Measurements from ENCODE around the gene RCSD1. TPM values are rescaled to one million over a fixed set of nuclear protein-coding genes. Genes with fewer than 3 reads are reported as not detected.
A peak's percentile ranks its signal among the peaks of the same experiment; 100 is the strongest.

The RCSD1 gene
- total and polyA plus RNA-seq, 12 donors: 9.0 to 50.2 (median 37.4) TPM

- no peak for TF ChIP-seq CTCF (IDR thresholded peaks at IDR 0.05)
- intact Hi-C loops (cut with DNase I): no loop called here
- WGBS, 2 donors: 68 to 80% methylated on average over 2 of the region's 2 CpGs
- H3K27ac ChIP-seq: no peak overlapping the region
- no peaks in the 10 kb centered on the region for H3K9me3 ChIP-seq
- no peak for DNase-seq
- peak in 1 of 8 donors; percentile 50 for ATAC-seq
- no peaks in the 10 kb centered on the region for H3K36me3 ChIP-seq
- no peaks in the 10 kb centered on the region for H3K27me3 ChIP-seq
- H3K4me3 ChIP-seq: no peak overlapping the region
- peaks cover 0 to 40% (median 21%) of the 10 kb centered on the region in 9 donors for H3K4me1 ChIP-seq
These were observed 119.7 kb downstream of the RCSD1 start for GRCh38 chr1:167749741-167750140.

- H3K27ac ChIP-seq: no peak overlapping the region
- H3K27me3 ChIP-seq: no peaks in the 10 kb centered on the region
- TF ChIP-seq CTCF (IDR thresholded peaks at IDR 0.05): no peak
- WGBS, 2 donors: 96 to 97% methylated on average over 2 of the region's 2 CpGs
- no peak overlapping the region for H3K4me3 ChIP-seq
- DNase-seq: no peak
- no peaks in the 10 kb centered on the region for H3K9me3 ChIP-seq
- intact Hi-C loops (cut with DNase I): no loop called here
- no peak for ATAC-seq
- H3K4me1 ChIP-seq: peaks cover 0 to 44% (median 21%) of the 10 kb centered on the region in 9 donors
- H3K36me3 ChIP-seq: no peaks in the 10 kb centered on the region
These were observed 120.6 kb downstream of the RCSD1 start for GRCh38 chr1:167750641-167751040.

- WGBS, 2 donors: 89 to 91% methylated on average over 1 of the region's 1 CpG
- no peaks in the 10 kb centered on the region for H3K9me3 ChIP-seq
- H3K4me3 ChIP-seq: no peak overlapping the region
- no peak for TF ChIP-seq CTCF (IDR thresholded peaks at IDR 0.05)
- intact Hi-C loops (cut with DNase I): no loop called here
- H3K36me3 ChIP-seq: no peaks in the 10 kb centered on the region
- peaks cover 0 to 55% (median 30%) of the 10 kb centered on the region in 9 donors for H3K4me1 ChIP-seq
- H3K27ac ChIP-seq: peak overlapping the region in 5 of 10 donors; percentile 6 to 45 (median 28)
- ATAC-seq (no peak), DNase-seq (no peak)
- no peaks in the 10 kb centered on the region for H3K27me3 ChIP-seq
These were observed 121.6 kb downstream of the RCSD1 start for GRCh38 chr1:167751676-167752075.

GRCh38 chr1:167752219-167752985 is 122.4 kb downstream of the RCSD1 start:
- Histone ChIP-seq H3K27ac (peak overlapping the region in 4 of 10 donors; percentile 6 to 46 (median 30)), H3K9me3 (no peaks in the 10 kb centered on the region), H3K27me3 (no peaks in the 10 kb centered on the region), H3K4me3 (no peak overlapping the region), H3K4me1 (peaks cover 3 to 57% (median 37%) of the 10 kb centered on the region in 9 donors), H3K36me3 (no peaks in the 10 kb centered on the region)
- no peak for TF ChIP-seq CTCF (IDR thresholded peaks at IDR 0.05)
- intact Hi-C loops (cut with DNase I): no loop called here
- no peak for DNase-seq
- ATAC-seq: no peak
